HL-60 (cell line): ENCODE data around the gene KRTAP2-2.

Experiments used
- DNase-seq, 2 experiments: peaks; one replicate each; pipeline ENCODE4 v3.0.0-alpha.2; 2010 to 2020; ENCODE audit warnings: low read depth in 1 of 2, low spot score in 1 of 2
- H3K27ac ChIP-seq: fragments of 250-450 bp; sonication (Bioruptor Pico); replicated peaks from 2 replicates; pipeline ENCODE4 v1.5.1; 2020; ENCODE audit warnings: mild to moderate bottlenecking, moderate library complexity
- H3K27me3 ChIP-seq: fragments of 250-450 bp; sonication (Bioruptor Pico); 2 replicates; pipeline ENCODE4 v1.5.1; 2021; ENCODE audit warnings: mild to moderate bottlenecking, moderate library complexity; ENCODE audit not compliant: insufficient read depth, poor library complexity, severe bottlenecking
- H3K4me3 ChIP-seq: replicated peaks from 2 replicates; pipeline ENCODE4 v1.5.1; 2011; ENCODE audit warnings: mild to moderate bottlenecking, control low read depth, low read length; ENCODE audit not compliant: insufficient read depth
- CTCF ChIP-seq: IDR thresholded peaks from one replicate; pipeline ENCODE4 v1.5.1; 2011; ENCODE audit warnings: low read length, control low read depth, inconsistent platforms; ENCODE audit not compliant: insufficient read depth
- GABPA ChIP-seq: IDR thresholded peaks from 2 replicates; pipeline ENCODE4 v1.6.1; 2012; ENCODE audit warnings: low read depth
- POLR2AphosphoS5 ChIP-seq: IDR thresholded peaks from 2 replicates; pipeline ENCODE4 v1.6.1; 2012; ENCODE audit warnings: low read depth
- REST ChIP-seq: IDR thresholded peaks from 2 replicates; pipeline ENCODE4 v1.6.1; 2012; ENCODE audit warnings: low read depth; ENCODE audit not compliant: insufficient replicate concordance
- SPI1 ChIP-seq: IDR thresholded peaks from 2 replicates; pipeline ENCODE4 v1.6.1; 2012; ENCODE audit warnings: low read depth, mild to moderate bottlenecking, borderline replicate concordance

The KRTAP2-2 gene

DNA sequence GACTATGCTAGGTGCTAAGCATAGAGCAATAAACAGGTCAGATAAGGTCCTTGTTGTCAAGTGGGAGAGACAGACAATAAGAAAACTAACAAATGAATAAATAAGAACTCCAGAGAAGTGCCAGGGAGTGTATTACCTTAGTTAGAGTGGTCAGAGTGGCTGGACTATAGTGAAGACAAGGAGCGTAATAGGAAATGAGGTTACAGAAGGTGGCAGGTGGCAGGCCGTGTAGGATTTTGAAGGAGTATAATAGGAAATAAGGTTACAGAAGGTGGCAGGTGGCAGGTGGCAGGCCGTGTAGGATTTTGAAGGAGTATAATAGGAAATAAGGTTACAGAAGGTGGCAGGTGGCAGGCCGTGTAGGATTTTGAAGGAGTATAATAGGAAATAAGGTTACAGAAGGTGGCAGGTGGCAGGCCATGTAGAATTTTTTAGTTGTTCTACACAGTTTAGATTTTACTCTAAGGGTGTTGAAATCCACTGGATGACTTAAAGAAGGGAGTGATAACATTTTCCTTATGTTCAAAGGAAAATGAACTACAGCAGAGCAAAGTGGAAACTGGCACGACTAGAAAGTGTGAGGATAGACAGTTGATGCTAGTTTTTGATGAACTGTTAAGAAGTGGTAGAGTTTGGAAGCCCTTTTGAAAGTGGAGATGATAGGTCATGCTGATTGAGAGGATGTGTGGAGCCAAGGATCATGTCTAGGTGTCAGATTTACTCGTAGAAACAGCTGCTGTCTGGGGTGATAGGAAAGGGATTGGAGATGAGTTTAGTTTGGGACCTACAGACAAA lies 42.5 kb downstream of the KRTAP2-2 start:
- H3K27me3 ChIP-seq, result peaks cover 2% of the 10 kb centered on the region
- no peak overlapping the region for H3K27ac ChIP-seq
- no peak overlapping the region for H3K4me3 ChIP-seq
- TF ChIP-seq POLR2AphosphoS5 (no peak), GABPA (no peak), REST (no peak), CTCF (no peak), SPI1 (no peak)
- DNase-seq, result no peak

GRCh38 chr17:41010441-41010840 lies 44.6 kb downstream of the KRTAP2-2 start:
- Histone ChIP-seq H3K27me3 (peaks cover 2% of the 10 kb centered on the region), H3K4me3 (no peak overlapping the region), H3K27ac (no peak overlapping the region)
- TF ChIP-seq SPI1 (no peak), REST (no peak), POLR2AphosphoS5 (no peak), CTCF (no peak), GABPA (no peak)
- no peak for DNase-seq

- no peak for TF ChIP-seq SPI1
- no peak overlapping the region for H3K27ac ChIP-seq
- no peak overlapping the region for H3K4me3 ChIP-seq
- DNase-seq, result no peak
- H3K27me3 ChIP-seq, result peaks cover 2% of the 10 kb centered on the region
These were observed 45.1 kb downstream of the KRTAP2-2 start for GRCh38 chr17:41009936-41010335.

DNA sequence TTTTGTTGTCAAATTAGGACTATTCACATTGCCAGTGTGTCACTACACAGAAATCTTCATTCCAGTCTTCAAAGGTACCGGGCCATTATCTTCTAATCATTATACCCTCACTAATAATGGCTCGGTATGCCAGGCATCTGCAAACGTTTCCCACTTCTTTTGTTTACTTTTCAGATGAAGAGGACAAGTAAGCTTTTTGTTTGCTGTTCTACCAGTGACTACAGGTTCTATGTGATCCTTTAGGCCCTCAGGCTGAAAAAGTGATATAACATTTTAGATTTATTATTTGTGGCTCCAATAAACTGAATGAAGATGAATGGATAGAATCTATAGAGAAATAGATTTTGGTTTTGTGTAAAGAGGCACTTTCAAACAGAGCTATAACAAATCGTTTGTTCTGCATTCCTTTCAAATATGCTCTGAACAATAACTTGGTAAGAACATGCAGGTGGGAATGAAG lies 45.7 kb downstream of the KRTAP2-2 start:
- no peak for DNase-seq
- H3K27ac ChIP-seq, result no peak overlapping the region
- peaks cover 2% of the 10 kb centered on the region for H3K27me3 ChIP-seq
- no peak for TF ChIP-seq CTCF
- TF ChIP-seq REST, result no peak
- TF ChIP-seq GABPA, result no peak
- no peak for TF ChIP-seq POLR2AphosphoS5
- TF ChIP-seq SPI1, result no peak
- no peak overlapping the region for H3K4me3 ChIP-seq
